HG02885 (cell line): ENCODE data around the gene PUM1.
"Not testable (repeated sequence)": the region's sequence is repeated elsewhere in the genome, so short reads cannot be mapped to it uniquely, and the experiment has no call there.

Source experiments
- ATAC-seq: cut with Tn5 transposase; IDR thresholded peaks from one replicate; pipeline ENCODE4 v1.9.1; 2021; ENCODE audit warnings: mild to moderate bottlenecking; ENCODE audit not compliant: unreplicated experiment, poor library complexity

The PUM1 gene

GRCh38 chr1:31064718-31065309, 703 bp downstream of the PUM1 start:
- ATAC-seq: no peak

GRCh38 chr1:31064111-31064717, 1.3 kb downstream of the PUM1 start:
- ATAC-seq: no peak

GRCh38 chr1:31063631-31064030, 1.9 kb downstream of the PUM1 start:
- ATAC-seq: no peak

- no peak for ATAC-seq
Measured at GRCh38 chr1:31062867-31063380, 2.6 kb downstream of the PUM1 start.

- not testable (repeated sequence) for ATAC-seq
Measured at GRCh38 chr1:31062162-31062866, 3.2 kb downstream of the PUM1 start.

- no peak for ATAC-seq
Measured at GRCh38 chr1:31058012-31058411, 7.5 kb downstream of the PUM1 start.

- no peak for ATAC-seq
Measured at GRCh38 chr1:31055953-31056352, 9.6 kb downstream of the PUM1 start.

- ATAC-seq: no peak
Measured at GRCh38 chr1:31055501-31055900, 10.0 kb downstream of the PUM1 start.

- no peak for ATAC-seq
Measured at GRCh38 chr1:31054958-31055481, 10.5 kb downstream of the PUM1 start.

- no peak for ATAC-seq
Measured at GRCh38 chr1:31054349-31054748, 11.2 kb downstream of the PUM1 start.

- ATAC-seq: not testable (repeated sequence)
Measured at GRCh38 chr1:31052613-31053012, 12.9 kb downstream of the PUM1 start.

GRCh38 chr1:31051611-31052010, 13.9 kb downstream of the PUM1 start:
- ATAC-seq: no peak

- not testable (repeated sequence) for ATAC-seq
Measured at GRCh38 chr1:31047507-31047906, 18.0 kb downstream of the PUM1 start.

- no peak for ATAC-seq
Measured at GRCh38 chr1:31043631-31044030, 21.9 kb downstream of the PUM1 start.

GRCh38 chr1:31042656-31043055, 22.9 kb downstream of the PUM1 start:
- no peak for ATAC-seq

GRCh38 chr1:31041529-31041928, 24.0 kb downstream of the PUM1 start:
- no peak for ATAC-seq

- no peak for ATAC-seq
Measured at GRCh38 chr1:31040038-31040437, 25.5 kb downstream of the PUM1 start.

GRCh38 chr1:31038935-31039334, 26.6 kb downstream of the PUM1 start:
- ATAC-seq: not testable (repeated sequence)

GRCh38 chr1:31038360-31038759, 27.2 kb downstream of the PUM1 start:
- no peak for ATAC-seq

- ATAC-seq: no peak
Measured at GRCh38 chr1:31036749-31037500, 28.6 kb downstream of the PUM1 start.

GRCh38 chr1:31033598-31033997, 31.9 kb downstream of the PUM1 start:
- no peak for ATAC-seq
